H9 (cell line): Measurements from ENCODE around the gene CADPS. TPM values are rescaled to one million over a fixed set of nuclear protein-coding genes. Genes with fewer than 3 reads are reported as not detected.

Source experiments
- DNase-seq: peaks from one replicate; pipeline ENCODE4 v3.0.0-alpha.2; 2017
- H2AFZ ChIP-seq: one replicate; pipeline ENCODE4 v1.6.1; 2013; ENCODE audit warnings: mild to moderate bottlenecking, low read length, control low read depth, moderate library complexity
- H2AK5ac ChIP-seq: 2 replicates; pipeline ENCODE4 v1.6.1; 2013; ENCODE audit warnings: low read length, control low read depth, mixed read lengths; ENCODE audit not compliant: insufficient read length
- H2BK120ac ChIP-seq: one replicate; pipeline ENCODE4 v1.6.1; 2013; ENCODE audit warnings: low read depth, mild to moderate bottlenecking, low read length, control low read depth, inconsistent platforms; ENCODE audit not compliant: poor library complexity, severe bottlenecking
- H2BK12ac ChIP-seq: 2 replicates; pipeline ENCODE4 v1.6.1; 2013; ENCODE audit warnings: low read length, control low read depth, mixed read lengths, low read depth; ENCODE audit not compliant: insufficient read length
- H2BK15ac ChIP-seq: 2 replicates; pipeline ENCODE4 v1.6.1; 2013; ENCODE audit warnings: low read depth, low read length, control low read depth
- H2BK20ac ChIP-seq: one replicate; pipeline ENCODE4 v1.6.1; 2013; ENCODE audit warnings: low read depth, mild to moderate bottlenecking, low read length, control low read depth, inconsistent platforms; ENCODE audit not compliant: poor library complexity, severe bottlenecking
- H2BK5ac ChIP-seq: 2 replicates; pipeline ENCODE4 v1.6.1; 2013; ENCODE audit warnings: low read length, control low read depth, mixed read lengths; ENCODE audit not compliant: insufficient read length
- H3K14ac ChIP-seq: 2 replicates; pipeline ENCODE4 v1.6.1; 2013; ENCODE audit warnings: low read length, control low read depth; ENCODE audit not compliant: insufficient read depth
- H3K18ac ChIP-seq: 2 replicates; pipeline ENCODE4 v1.6.1; 2013; ENCODE audit warnings: low read depth, mild to moderate bottlenecking, mixed read lengths, low read length, control low read depth; ENCODE audit not compliant: insufficient read length
- H3K23ac ChIP-seq: 2 replicates; pipeline ENCODE4 v1.6.1; 2013; ENCODE audit warnings: low read length, control low read depth, mixed read lengths, low read depth; ENCODE audit not compliant: insufficient read length
- H3K23me2 ChIP-seq: 2 replicates; pipeline ENCODE4 v1.6.1; 2013; ENCODE audit warnings: low read depth, mild to moderate bottlenecking, mixed read lengths, low read length, control low read depth; ENCODE audit not compliant: insufficient read length, poor library complexity, severe bottlenecking
- H3K27ac ChIP-seq: 2 replicates; pipeline ENCODE4 v1.5.1; 2013; ENCODE audit warnings: low read length, control low read depth, mixed read lengths, low read depth; ENCODE audit not compliant: insufficient read length
- H3K27me3 ChIP-seq: 2 replicates; pipeline ENCODE4 v1.6.1; 2013; ENCODE audit warnings: low read length, control low read depth, inconsistent platforms; ENCODE audit not compliant: insufficient read depth
- H3K4ac ChIP-seq: 2 replicates; pipeline ENCODE4 v1.6.1; 2013; ENCODE audit warnings: low read depth, mild to moderate bottlenecking, control low read depth, inconsistent platforms, low read length, moderate library complexity
- H3K4me1 ChIP-seq: 2 replicates; pipeline ENCODE4 v1.6.1; 2013; ENCODE audit warnings: low read length, control low read depth, inconsistent platforms; ENCODE audit not compliant: insufficient read depth
- H3K4me2 ChIP-seq: 2 replicates; pipeline ENCODE4 v1.6.1; 2013; ENCODE audit warnings: low read length, control low read depth, mixed read lengths; ENCODE audit not compliant: insufficient read length, insufficient read depth
- H3K56ac ChIP-seq: 2 replicates; pipeline ENCODE4 v1.6.1; 2013; ENCODE audit warnings: low read depth, mild to moderate bottlenecking, mixed read lengths, low read length, control low read depth; ENCODE audit not compliant: insufficient read length
- H3K79me1 ChIP-seq: 2 replicates; pipeline ENCODE4 v1.6.1; 2013; ENCODE audit warnings: low read depth, mild to moderate bottlenecking, moderate library complexity, low read length, control low read depth, inconsistent platforms; ENCODE audit not compliant: insufficient read depth, poor library complexity, severe bottlenecking
- H3K79me2 ChIP-seq: 2 replicates; pipeline ENCODE4 v1.6.1; 2013; ENCODE audit warnings: low read length, control low read depth, inconsistent platforms; ENCODE audit not compliant: insufficient read depth
- H3K9ac ChIP-seq: 2 replicates; pipeline ENCODE4 v1.6.1; 2013; ENCODE audit warnings: low read length, control low read depth, mixed read lengths; ENCODE audit not compliant: insufficient read length; ENCODE audit errors: extremely low read depth
- H3K9me3 ChIP-seq: one replicate; pipeline ENCODE4 v1.6.1; 2013; ENCODE audit warnings: low read depth, low read length, inconsistent platforms; ENCODE audit not compliant: control insufficient read depth
- H3T11ph ChIP-seq: one replicate; pipeline ENCODE4 v1.6.1; 2013; ENCODE audit warnings: mild to moderate bottlenecking, low read length, control low read depth, inconsistent platforms
- H4K20me1 ChIP-seq: one replicate; pipeline ENCODE4 v1.6.1; 2013; ENCODE audit not compliant: control insufficient read depth, insufficient read length, insufficient read depth
- H4K5ac ChIP-seq: 2 replicates; pipeline ENCODE4 v1.6.1; 2013; ENCODE audit warnings: low read depth, mild to moderate bottlenecking, mixed read lengths, low read length, control low read depth; ENCODE audit not compliant: insufficient read length
- H4K8ac ChIP-seq: replicated peaks from 2 replicates; pipeline ENCODE4 v1.6.1; 2013; ENCODE audit warnings: low read length, control low read depth, mixed read lengths, low read depth; ENCODE audit not compliant: insufficient read length
- H4K91ac ChIP-seq: 2 replicates; pipeline ENCODE4 v1.6.1; 2013; ENCODE audit warnings: low read depth, mild to moderate bottlenecking, moderate library complexity, mixed read lengths, low read length, control low read depth; ENCODE audit not compliant: insufficient read length
- H3K27ac Mint-ChIP-seq, 3 experiments: 2 replicates in 2 of 3; 3 replicates in 1 of 3; pipeline ENCODE4 v1.8.0; 2020 to 2021; ENCODE audit warnings: mixed read lengths in 3 of 3, mild to moderate bottlenecking in 1 of 3, moderate library complexity in 1 of 3
- H3K27me3 Mint-ChIP-seq: 2 replicates; pipeline ENCODE4 v1.8.0; 2021; ENCODE audit warnings: low read depth, mild to moderate bottlenecking, moderate library complexity, mixed read lengths
- H3K36me3 Mint-ChIP-seq, 3 experiments: 2 replicates in 2 of 3; 3 replicates in 1 of 3; pipeline ENCODE4 v1.8.0; 2020 to 2021; ENCODE audit warnings: low read depth in 3 of 3, mixed read lengths in 3 of 3; ENCODE audit not compliant: insufficient read depth in 1 of 3
- H3K4me1 Mint-ChIP-seq, 2 experiments: 2 replicates each; pipeline ENCODE4 v1.8.0; 2020; ENCODE audit warnings: mixed read lengths in 2 of 2
- H3K4me3 Mint-ChIP-seq, 2 experiments: 2 replicates in 1 of 2; 3 replicates in 1 of 2; pipeline ENCODE4 v1.8.0; 2020 to 2021; ENCODE audit warnings: mild to moderate bottlenecking in 2 of 2, mixed read lengths in 2 of 2, moderate library complexity in 1 of 2
- H3K9me3 Mint-ChIP-seq, 2 experiments: 2 replicates in 1 of 2; 3 replicates in 1 of 2; pipeline ENCODE4 v1.8.0; 2020; ENCODE audit warnings: mild to moderate bottlenecking in 2 of 2, mixed read lengths in 2 of 2, moderate library complexity in 1 of 2
- WGBS: extraction: QIAGEN DNeasy Blood & Tissue Kit; methylation state at CpG from one replicate; pipeline ENCODE4 v1.1.7; 2013; ENCODE audit warnings: missing lambda C conversion rate, low lambda C conversion rate, mixed read lengths; ENCODE audit not compliant: insufficient read length; ENCODE audit errors: extremely low coverage; 5-methylcytosine and 5-hydroxymethylcytosine counted together
- total RNA-seq: library from RNA; stranded (reverse); gene quantifications from 2 replicates; pipeline ENCODE4 v1.2.1, GENCODE V29; 2021
- TF ChIP-seq, protein P1 (sequence below): fragments of 200-600 bp; sonication (generic); conservative IDR thresholded peaks from 3 replicates; pipeline ENCODE4 v1.8.0; 2021; ENCODE audit warnings: antibody characterized with exemption, mild to moderate bottlenecking

CADPS gene
- total RNA-seq, 1 experiment from 2014 or later, result 6.6 TPM

DNA sequence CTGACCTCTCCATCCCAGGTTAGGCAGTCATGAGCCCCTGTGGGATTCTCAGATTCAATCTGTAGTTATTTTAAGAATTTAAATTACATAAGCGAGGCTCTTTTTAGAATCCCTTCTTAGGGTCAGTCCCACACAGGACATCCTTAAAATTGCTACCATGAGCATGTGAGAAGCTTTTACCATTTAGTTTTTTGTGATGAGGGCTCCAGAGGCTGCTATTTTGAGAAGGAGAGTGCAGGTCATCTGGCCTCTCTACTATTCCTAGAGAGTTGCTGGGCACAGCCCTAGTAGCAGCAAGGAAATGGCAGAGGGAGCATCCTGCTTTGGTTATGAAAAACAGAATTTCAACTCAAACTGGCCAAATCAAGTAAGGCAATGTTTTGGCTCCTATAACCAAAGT, 13.6 kb upstream of the CADPS start:
- H2BK12ac ChIP-seq, result no peak overlapping the region
- H3K27me3 ChIP-seq, result no peaks in the 10 kb centered on the region
- H3K9me3 ChIP-seq, result no peaks in the 10 kb centered on the region
- H4K91ac ChIP-seq, result no peak overlapping the region
- no peaks in the 10 kb centered on the region for H4K20me1 ChIP-seq
- no peak overlapping the region for H3T11ph ChIP-seq
- H3K27ac Mint-ChIP-seq, result no peak overlapping the region
- peaks cover 4% of the 10 kb centered on the region; the same call in 1 of the 2 replicates for H3K4me1 ChIP-seq
- no peaks in the 10 kb centered on the region for H3K27me3 Mint-ChIP-seq
- no peak for DNase-seq
- no peak overlapping the region for H3K23ac ChIP-seq
- no peak overlapping the region for H3K4me3 Mint-ChIP-seq
- no peak overlapping the region for H2BK120ac ChIP-seq
- no peak overlapping the region for H3K4me2 ChIP-seq
- no peaks in the 10 kb centered on the region for H3K79me2 ChIP-seq
- no peak overlapping the region for H4K5ac ChIP-seq
- H2BK15ac ChIP-seq, result no peak overlapping the region
- H2AFZ ChIP-seq, result peak overlapping the region; percentile 79
- no peak overlapping the region for H3K56ac ChIP-seq
- H3K9me3 Mint-ChIP-seq, result no peaks in the 10 kb centered on the region
- H3K4ac ChIP-seq, result no peak overlapping the region
- no peaks in the 10 kb centered on the region for H3K36me3 Mint-ChIP-seq
- no peak overlapping the region for H3K9ac ChIP-seq
- TF ChIP-seq, protein P1, sequence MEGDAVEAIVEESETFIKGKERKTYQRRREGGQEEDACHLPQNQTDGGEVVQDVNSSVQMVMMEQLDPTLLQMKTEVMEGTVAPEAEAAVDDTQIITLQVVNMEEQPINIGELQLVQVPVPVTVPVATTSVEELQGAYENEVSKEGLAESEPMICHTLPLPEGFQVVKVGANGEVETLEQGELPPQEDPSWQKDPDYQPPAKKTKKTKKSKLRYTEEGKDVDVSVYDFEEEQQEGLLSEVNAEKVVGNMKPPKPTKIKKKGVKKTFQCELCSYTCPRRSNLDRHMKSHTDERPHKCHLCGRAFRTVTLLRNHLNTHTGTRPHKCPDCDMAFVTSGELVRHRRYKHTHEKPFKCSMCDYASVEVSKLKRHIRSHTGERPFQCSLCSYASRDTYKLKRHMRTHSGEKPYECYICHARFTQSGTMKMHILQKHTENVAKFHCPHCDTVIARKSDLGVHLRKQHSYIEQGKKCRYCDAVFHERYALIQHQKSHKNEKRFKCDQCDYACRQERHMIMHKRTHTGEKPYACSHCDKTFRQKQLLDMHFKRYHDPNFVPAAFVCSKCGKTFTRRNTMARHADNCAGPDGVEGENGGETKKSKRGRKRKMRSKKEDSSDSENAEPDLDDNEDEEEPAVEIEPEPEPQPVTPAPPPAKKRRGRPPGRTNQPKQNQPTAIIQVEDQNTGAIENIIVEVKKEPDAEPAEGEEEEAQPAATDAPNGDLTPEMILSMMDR, result no peak
- no peak overlapping the region for H2BK5ac ChIP-seq
- no peak overlapping the region for H3K18ac ChIP-seq
- no peak overlapping the region for H3K14ac ChIP-seq
- no peaks in the 10 kb centered on the region for H3K23me2 ChIP-seq
- H2BK20ac ChIP-seq, result no peak overlapping the region
- no peak overlapping the region for H2AK5ac ChIP-seq
- peaks cover 38 to 50% of the 10 kb centered on the region in 2 experiments for H3K4me1 Mint-ChIP-seq
- H4K8ac ChIP-seq, result no peak overlapping the region
- WGBS, result no CpG with 5 or more reads among the region's 1 CpG
- no peak overlapping the region for H3K27ac ChIP-seq
- H3K79me1 ChIP-seq, result no peaks in the 10 kb centered on the region
